HepG2 (cell line): ENCODE data around the gene ATP13A1. TPM values are rescaled to one million over a fixed set of nuclear protein-coding genes. Genes with fewer than 3 reads are reported as not detected.

ENCODE experiments used
- ETV6 ChIP-seq: sonication (generic); formaldehyde crosslinking; conservative IDR thresholded peaks from 2 replicates; pipeline ENCODE4 v1.4.0; 2020; ENCODE audit warnings: missing genetic modification reagents
- GABPB1 ChIP-seq: IDR thresholded peaks from 2 replicates; pipeline ENCODE4 v1.6.1; 2016; ENCODE audit warnings: mild to moderate bottlenecking, missing genetic modification reagents, moderate library complexity, missing compliant biosample characterization
- HCFC1 ChIP-seq: fragments of 150-350 bp; IDR thresholded peaks from 2 replicates; pipeline ENCODE4 v1.6.1; 2014; ENCODE audit warnings: low read depth, low read length
- KAT8 ChIP-seq: IDR thresholded peaks from 2 replicates; pipeline ENCODE4 v1.6.1; 2016; ENCODE audit warnings: missing genetic modification reagents, missing compliant biosample characterization
- MXI1 ChIP-seq: IDR thresholded peaks from 3 replicates; pipeline ENCODE4 v1.6.1; 2012; ENCODE audit warnings: low read depth, low read length, inconsistent platforms, borderline replicate concordance
- MYC ChIP-seq: sonication (generic); formaldehyde crosslinking; IDR thresholded peaks from 2 replicates; pipeline ENCODE4 v1.9.0; 2021; ENCODE audit warnings: missing genetic modification reagents, borderline replicate concordance
- POLR2G ChIP-seq: fragments of 200-400 bp; formaldehyde crosslinking; IDR thresholded peaks from 2 replicates; pipeline ENCODE4 v1.6.1; 2018; ENCODE audit warnings: mild to moderate bottlenecking, low read depth, low read length, moderate library complexity
- RARG ChIP-seq: sonication (generic); formaldehyde crosslinking; IDR thresholded peaks from 2 replicates; pipeline ENCODE4 v1.4.0; 2020; ENCODE audit warnings: low read depth, mild to moderate bottlenecking, missing genetic modification reagents
- RBFOX2 ChIP-seq: fragments of 200-400 bp; formaldehyde crosslinking; IDR thresholded peaks from 2 replicates; pipeline ENCODE4 v1.6.1; 2017; ENCODE audit warnings: low read depth, mild to moderate bottlenecking, low read length
- SIN3A ChIP-seq: IDR thresholded peaks from 2 replicates; pipeline ENCODE4 v1.6.1; 2011; ENCODE audit warnings: low read depth, mild to moderate bottlenecking, control low read depth, low read length, borderline replicate concordance
- SRF ChIP-seq: IDR thresholded peaks from 2 replicates; pipeline ENCODE4 v1.6.1; 2011; ENCODE audit warnings: mild to moderate bottlenecking, low read depth, low read length, moderate library complexity
- TOPORS ChIP-seq: sonication (generic); formaldehyde crosslinking; IDR thresholded peaks from 2 replicates; pipeline ENCODE4 v1.8.0; 2023; ENCODE audit warnings: mild to moderate bottlenecking, missing genetic modification reagents
- ZNF225 ChIP-seq: sonication (generic); formaldehyde crosslinking; IDR thresholded peaks from 2 replicates; pipeline ENCODE4 v1.4.0; 2020; ENCODE audit warnings: mild to moderate bottlenecking, missing genetic modification reagents
- polyA plus RNA-seq, 8 experiments: library from polyadenylated mRNA; depleted of rRNA in 3 of 8; stranded (reverse) in 7 of 8; unstranded in 1 of 8; fragments of >200 nt; fragmentation: Illumina TruSeq in 4 of 8; extraction: Trizol in 4 of 8; gene quantifications; 2 replicates each; pipeline versions ENCODE4 v1.2.1 to v1.2.3, GENCODE V29; 2011 to 2016; ENCODE audit warnings: low read depth in 4 of 8, missing spikeins in 1 of 8, mixed read lengths in 1 of 8; ENCODE audit not compliant: insufficient read depth in 1 of 8
- total RNA-seq, 5 experiments: library from RNA; depleted of rRNA; stranded (reverse); fragments of >200 nt; fragmentation: Illumina TruSeq; extraction: Trizol; gene quantifications; 2 replicates each; pipeline ENCODE4 v1.2.3, GENCODE V29; 2016; ENCODE audit warnings: low read depth in 1 of 5
- TF ChIP-seq, protein P1 (sequence below): sonication (generic); formaldehyde crosslinking; IDR thresholded peaks from 2 replicates; pipeline ENCODE4 v1.4.0; 2020; ENCODE audit warnings: missing genetic modification reagents, borderline replicate concordance
- TF ChIP-seq, protein P2 (sequence below): sonication (generic); formaldehyde crosslinking; IDR thresholded peaks from 2 replicates; pipeline ENCODE4 v1.8.0; 2022; ENCODE audit warnings: low read depth, missing genetic modification reagents
- TF ChIP-seq, protein P3 (sequence below): sonication (generic); formaldehyde crosslinking; IDR thresholded peaks from 2 replicates; pipeline ENCODE4 v1.5.0; 2020; ENCODE audit warnings: mild to moderate bottlenecking, missing genetic modification reagents, borderline replicate concordance
- TF ChIP-seq, protein P4 (sequence below), 2 experiments: sonication (generic) in 1 of 2; formaldehyde crosslinking in 1 of 2; IDR thresholded peaks; 2 replicates each; pipeline versions ENCODE4 v1.4.0 to v1.6.1; 2018 to 2020; ENCODE audit warnings: missing genetic modification reagents in 2 of 2, borderline replicate concordance in 1 of 2, low read depth in 1 of 2, mild to moderate bottlenecking in 1 of 2, missing biosample characterization in 1 of 2
- TF ChIP-seq, protein P5 (sequence below): sonication (generic); formaldehyde crosslinking; IDR thresholded peaks from 2 replicates; pipeline ENCODE4 v1.8.1; 2023; ENCODE audit warnings: missing genetic modification reagents, mild to moderate bottlenecking, borderline replicate concordance

ATP13A1 gene
- total and polyA plus RNA-seq, 2 of the 13 experiments (the other 11 are each of a cell fraction or from before 2014, with no cell fraction given) = 23.2 to 41.7 TPM

DNA sequence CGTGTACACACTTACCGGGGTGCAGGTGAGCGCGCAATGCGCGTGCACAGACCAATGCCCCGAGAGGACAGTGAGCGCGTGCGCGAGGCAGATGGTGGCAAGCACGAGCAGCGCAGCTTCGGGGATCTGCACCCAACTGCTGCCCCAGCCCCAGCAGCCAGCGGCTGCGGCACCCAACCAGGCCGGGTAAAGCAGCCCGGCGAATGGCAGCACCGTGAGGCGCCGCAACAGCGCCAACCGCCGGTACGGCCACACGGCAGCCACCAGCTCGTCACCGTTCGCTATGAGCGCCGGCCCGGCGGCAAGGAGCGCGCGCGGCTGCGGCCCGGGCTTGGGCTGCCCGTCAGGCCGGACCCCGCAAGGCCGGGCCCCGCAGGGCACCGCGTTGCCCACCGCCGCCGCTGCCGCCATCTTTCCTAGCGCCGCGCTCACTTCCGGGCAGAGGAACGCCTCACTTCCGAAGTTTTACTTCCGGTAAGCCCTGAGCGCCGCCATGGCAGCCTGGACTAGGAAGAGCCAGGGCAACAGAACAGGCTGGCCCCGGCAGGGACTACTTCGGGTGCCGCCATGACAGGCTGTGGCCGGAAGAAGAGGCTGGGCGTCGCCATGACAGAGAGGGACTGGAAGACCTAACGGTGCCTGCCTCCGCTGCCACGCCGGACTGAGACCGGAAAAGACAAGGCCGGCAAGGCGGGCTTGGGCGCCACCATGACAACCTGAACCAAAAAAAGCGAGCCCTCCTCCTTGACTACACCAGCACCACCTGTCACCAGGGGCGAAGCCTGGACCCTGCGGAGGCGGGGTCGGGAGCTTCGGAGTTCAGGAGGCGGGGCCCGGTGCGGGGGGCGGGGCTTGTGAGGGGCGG lies at the start of gene ATP13A1 (continued):
- TF ChIP-seq, protein P1, sequence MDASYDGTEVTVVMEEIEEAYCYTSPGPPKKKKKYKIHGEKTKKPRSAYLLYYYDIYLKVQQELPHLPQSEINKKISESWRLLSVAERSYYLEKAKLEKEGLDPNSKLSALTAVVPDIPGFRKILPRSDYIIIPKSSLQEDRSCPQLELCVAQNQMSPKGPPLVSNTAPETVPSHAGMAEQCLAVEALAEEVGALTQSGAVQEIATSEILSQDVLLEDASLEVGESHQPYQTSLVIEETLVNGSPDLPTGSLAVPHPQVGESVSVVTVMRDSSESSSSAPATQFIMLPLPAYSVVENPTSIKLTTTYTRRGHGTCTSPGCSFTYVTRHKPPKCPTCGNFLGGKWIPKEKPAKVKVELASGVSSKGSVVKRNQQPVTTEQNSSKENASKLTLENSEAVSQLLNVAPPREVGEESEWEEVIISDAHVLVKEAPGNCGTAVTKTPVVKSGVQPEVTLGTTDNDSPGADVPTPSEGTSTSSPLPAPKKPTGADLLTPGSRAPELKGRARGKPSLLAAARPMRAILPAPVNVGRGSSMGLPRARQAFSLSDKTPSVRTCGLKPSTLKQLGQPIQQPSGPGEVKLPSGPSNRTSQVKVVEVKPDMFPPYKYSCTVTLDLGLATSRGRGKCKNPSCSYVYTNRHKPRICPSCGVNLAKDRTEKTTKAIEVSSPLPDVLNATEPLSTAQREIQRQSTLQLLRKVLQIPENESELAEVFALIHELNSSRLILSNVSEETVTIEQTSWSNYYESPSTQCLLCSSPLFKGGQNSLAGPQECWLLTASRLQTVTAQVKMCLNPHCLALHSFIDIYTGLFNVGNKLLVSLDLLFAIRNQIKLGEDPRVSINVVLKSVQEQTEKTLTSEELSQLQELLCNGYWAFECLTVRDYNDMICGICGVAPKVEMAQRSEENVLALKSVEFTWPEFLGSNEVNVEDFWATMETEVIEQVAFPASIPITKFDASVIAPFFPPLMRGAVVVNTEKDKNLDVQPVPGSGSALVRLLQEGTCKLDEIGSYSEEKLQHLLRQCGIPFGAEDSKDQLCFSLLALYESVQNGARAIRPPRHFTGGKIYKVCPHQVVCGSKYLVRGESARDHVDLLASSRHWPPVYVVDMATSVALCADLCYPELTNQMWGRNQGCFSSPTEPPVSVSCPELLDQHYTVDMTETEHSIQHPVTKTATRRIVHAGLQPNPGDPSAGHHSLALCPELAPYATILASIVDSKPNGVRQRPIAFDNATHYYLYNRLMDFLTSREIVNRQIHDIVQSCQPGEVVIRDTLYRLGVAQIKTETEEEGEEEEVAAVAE (CRISPR knock-in tag) = peak; percentile 19; the same call in 1 of the 2 replicates
- TF ChIP-seq RBFOX2 = peak; percentile 94
- peak; percentile 81 for TF ChIP-seq MYC (CRISPR knock-in tag)
- TF ChIP-seq, protein P2, sequence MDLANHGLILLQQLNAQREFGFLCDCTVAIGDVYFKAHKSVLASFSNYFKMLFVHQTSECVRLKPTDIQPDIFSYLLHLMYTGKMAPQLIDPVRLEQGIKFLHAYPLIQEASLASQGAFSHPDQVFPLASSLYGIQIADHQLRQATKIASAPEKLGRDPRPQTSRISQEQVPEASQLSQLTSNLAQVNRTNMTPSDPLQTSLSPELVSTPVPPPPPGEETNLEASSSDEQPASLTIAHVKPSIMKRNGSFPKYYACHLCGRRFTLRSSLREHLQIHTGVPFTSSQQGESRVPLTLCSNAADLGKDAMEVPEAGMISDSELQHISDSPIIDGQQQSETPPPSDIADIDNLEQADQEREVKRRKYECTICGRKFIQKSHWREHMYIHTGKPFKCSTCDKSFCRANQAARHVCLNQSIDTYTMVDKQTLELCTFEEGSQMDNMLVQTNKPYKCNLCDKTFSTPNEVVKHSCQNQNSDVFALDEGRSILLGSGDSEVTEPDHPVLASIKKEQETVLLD (CRISPR knock-in tag) = peak; percentile 76; the same call in 1 of the 2 replicates
- TF ChIP-seq POLR2G = peak; percentile 87
- TF ChIP-seq, protein P3, sequence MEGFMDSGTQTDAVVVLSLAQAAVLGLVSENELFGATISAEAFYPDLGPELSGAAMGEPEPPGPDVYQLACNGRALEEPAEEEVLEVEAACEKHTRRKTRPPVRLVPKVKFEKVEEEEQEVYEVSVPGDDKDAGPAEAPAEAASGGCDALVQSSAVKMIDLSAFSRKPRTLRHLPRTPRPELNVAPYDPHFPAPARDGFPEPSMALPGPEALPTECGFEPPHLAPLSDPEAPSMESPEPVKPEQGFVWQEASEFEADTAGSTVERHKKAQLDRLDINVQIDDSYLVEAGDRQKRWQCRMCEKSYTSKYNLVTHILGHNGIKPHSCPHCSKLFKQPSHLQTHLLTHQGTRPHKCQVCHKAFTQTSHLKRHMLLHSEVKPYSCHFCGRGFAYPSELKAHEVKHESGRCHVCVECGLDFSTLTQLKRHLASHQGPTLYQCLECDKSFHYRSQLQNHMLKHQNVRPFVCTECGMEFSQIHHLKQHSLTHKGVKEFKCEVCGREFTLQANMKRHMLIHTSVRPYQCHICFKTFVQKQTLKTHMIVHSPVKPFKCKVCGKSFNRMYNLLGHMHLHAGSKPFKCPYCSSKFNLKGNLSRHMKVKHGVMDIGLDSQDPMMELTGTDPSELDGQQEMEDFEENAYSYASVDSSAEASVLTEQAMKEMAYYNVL (CRISPR knock-in tag) = peak; percentile 50; the same call in 1 of the 2 replicates
- TF ChIP-seq MXI1 = peak; percentile 58; the same call in 1 of the 3 replicates
- TF ChIP-seq GABPB1 (CRISPR knock-in tag) = peak; percentile 95
- TF ChIP-seq HCFC1 = peak; percentile 76
- TF ChIP-seq SIN3A = 0 out of 2 replicates have a peak, but pooled peaks have one; percentile 46
- peak; percentile 3 for TF ChIP-seq ZNF225 (CRISPR knock-in tag)
- no peak for TF ChIP-seq RARG (CRISPR knock-in tag)
- peak; percentile 90; the same call in 1 of the 2 replicates for TF ChIP-seq TOPORS
- peak; percentile 72 for TF ChIP-seq ETV6 (CRISPR knock-in tag)
- TF ChIP-seq KAT8 = peak; percentile 91
- no peak for TF ChIP-seq SRF
- TF ChIP-seq, protein P4, sequence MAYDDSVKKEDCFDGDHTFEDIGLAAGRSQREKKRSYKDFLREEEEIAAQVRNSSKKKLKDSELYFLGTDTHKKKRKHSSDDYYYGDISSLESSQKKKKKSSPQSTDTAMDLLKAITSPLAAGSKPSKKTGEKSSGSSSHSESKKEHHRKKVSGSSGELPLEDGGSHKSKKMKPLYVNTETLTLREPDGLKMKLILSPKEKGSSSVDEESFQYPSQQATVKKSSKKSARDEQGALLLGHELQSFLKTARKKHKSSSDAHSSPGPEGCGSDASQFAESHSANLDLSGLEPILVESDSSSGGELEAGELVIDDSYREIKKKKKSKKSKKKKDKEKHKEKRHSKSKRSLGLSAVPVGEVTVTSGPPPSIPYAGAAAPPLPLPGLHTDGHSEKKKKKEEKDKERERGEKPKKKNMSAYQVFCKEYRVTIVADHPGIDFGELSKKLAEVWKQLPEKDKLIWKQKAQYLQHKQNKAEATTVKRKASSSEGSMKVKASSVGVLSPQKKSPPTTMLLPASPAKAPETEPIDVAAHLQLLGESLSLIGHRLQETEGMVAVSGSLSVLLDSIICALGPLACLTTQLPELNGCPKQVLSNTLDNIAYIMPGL (CRISPR knock-in tag; IDR thresholded peaks at IDR 0.05; ENCODE audit: borderline replicate concordance in 1 of 2, low read depth in 1 of 2) = peak in 1 of 2 experiments; percentile 12; a peak in 1 of 4 replicates
- TF ChIP-seq, protein P5, sequence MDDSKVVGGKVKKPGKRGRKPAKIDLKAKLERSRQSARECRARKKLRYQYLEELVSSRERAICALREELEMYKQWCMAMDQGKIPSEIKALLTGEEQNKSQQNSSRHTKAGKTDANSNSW (CRISPR knock-in tag) = no peak
